Mononuclear cell (primary cell): Measurements from ENCODE around the gene WNT2B. TPM values are rescaled to one million over a fixed set of nuclear protein-coding genes. Genes with fewer than 3 reads are reported as not detected.

Source experiments
- H3K27me3 ChIP-seq: 2 replicates; pipeline ENCODE4 v1.6.0; 2011; ENCODE audit warnings: low read length, control low read depth; ENCODE audit not compliant: insufficient read depth
- H3K4me1 ChIP-seq: 2 replicates; pipeline ENCODE4 v1.5.1; 2011; ENCODE audit warnings: mild to moderate bottlenecking, low read length, control low read depth; ENCODE audit not compliant: insufficient read depth
- H3K4me3 ChIP-seq: 2 replicates; pipeline ENCODE4 v1.5.1; 2011; ENCODE audit warnings: mild to moderate bottlenecking, low read length, moderate library complexity
- H3K9me3 ChIP-seq: 2 replicates; pipeline ENCODE4 v1.5.1; 2011; ENCODE audit warnings: low read depth, mild to moderate bottlenecking, control low read depth, low read length
- total RNA-seq: library from RNA; depleted of rRNA; stranded (reverse); fragments of >200 nt; gene quantifications from one replicate; pipeline ENCODE4 v1.2.3, GENCODE V29; 2012

The WNT2B gene
- total RNA-seq, 1 donor: 0.31 TPM

DNA sequence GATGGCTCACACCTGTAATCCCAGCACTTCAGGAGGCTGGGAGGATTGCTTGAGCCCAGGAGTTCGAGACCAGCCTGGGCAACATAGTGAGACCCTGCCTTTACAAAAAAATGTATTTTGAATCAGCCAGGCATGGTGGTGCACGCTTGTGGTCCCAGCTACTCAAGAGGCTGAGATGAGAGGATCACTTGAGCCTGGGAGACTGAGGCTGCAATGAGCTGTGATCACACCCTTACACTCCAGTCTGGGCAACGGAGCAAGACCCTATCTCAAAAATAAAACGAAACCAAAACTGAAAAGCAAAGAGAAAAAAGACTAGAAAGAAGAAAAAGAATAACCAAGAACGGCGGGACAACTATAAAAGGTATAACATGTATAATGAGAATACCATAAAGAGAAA, 15.4 kb upstream of the WNT2B start:
- Histone ChIP-seq H3K4me3 (no peak overlapping the region), H3K9me3 (no peaks in the 10 kb centered on the region), H3K27me3 (no peaks in the 10 kb centered on the region), H3K4me1 (no peaks in the 10 kb centered on the region)

DNA sequence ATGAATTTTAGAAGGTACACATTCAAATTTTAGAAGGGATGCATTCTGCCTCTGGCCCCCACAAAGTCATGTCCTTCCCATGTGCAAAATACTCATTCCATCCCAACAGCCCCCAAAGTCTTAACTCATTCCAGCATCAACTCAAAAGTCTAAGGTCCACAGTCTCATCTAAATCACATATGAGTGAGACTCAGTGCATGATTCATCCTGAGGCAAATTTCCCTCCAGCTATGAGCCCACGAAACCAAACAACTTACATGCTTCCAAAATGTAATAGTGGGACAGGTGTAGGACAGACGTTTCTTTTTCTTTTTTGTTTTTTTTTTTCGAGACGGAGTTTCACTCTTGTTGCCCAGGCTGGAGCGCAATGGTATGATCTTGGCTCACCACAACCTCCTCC, 12.5 kb upstream of the WNT2B start:
- H3K4me3 ChIP-seq: no peak overlapping the region
- H3K27me3 ChIP-seq: peaks cover 25% of the 10 kb centered on the region
- H3K4me1 ChIP-seq: no peaks in the 10 kb centered on the region
- no peaks in the 10 kb centered on the region for H3K9me3 ChIP-seq

DNA sequence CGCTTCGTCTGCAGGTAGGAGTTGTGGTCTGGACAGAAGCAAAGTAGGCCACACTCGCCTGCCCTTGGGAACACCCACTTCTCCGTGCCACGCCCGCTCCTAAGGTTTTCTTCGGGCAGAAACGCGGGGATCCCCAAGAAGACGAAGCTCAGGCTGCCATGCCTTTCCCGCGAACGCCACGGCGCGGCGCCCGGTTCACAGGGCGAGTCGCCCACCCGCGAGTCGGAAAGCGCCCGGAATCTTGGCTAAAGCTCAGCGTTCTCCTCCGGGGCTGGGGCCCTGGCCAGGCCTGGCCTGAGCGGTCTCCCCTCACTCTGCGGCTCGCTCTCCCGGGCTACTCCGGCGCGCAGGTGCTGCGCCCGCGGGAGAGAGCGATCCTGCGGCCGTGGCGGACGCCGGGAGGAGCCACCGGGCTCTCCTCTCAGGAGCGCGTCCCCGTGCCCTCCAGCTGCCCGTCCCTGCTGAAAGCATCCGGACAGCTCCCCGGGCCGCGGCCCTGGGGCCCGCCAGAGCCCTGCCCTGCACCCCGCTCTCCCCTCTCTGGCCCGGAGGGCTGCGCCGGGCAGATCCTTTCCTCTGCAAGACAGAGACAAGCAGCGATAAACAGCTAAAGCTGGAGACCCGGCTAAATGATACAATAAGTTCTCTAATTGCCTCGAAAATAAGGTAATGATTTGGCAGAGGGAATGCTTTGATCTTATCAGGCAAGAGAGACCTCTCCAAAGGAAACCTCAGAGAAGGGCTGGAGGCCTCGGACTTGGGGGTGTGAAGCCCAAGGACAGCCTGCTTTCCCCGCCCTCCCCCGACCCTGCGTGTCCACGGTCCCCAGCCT, 6.7 kb upstream of the WNT2B start:
- H3K4me1 ChIP-seq: peaks cover 12% of the 10 kb centered on the region
- H3K27me3 ChIP-seq: peaks cover 63% of the 10 kb centered on the region
- H3K9me3 ChIP-seq: no peaks in the 10 kb centered on the region
- H3K4me3 ChIP-seq: peak overlapping the region; percentile 19

DNA sequence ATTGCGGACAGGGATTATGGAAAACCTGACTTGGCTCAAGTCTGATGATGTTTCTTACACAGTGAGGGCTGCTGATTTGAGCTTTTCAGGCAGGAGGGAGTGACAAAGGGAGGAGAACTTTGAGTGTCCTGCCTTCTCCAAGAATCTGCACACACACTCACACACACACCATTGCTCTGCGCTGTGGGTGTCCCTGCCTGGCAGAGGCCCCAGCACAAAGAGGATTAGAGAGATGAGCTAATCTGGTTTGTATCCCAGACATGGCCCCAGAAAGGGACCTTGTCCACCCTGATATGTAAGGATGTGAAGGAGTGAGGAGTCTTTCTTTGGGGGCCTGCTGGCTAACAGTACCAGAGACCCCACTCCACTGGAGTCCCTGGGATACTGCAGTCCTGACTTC, 5.9 kb upstream of the WNT2B start:
- H3K4me1 ChIP-seq: peaks cover 16% of the 10 kb centered on the region
- no peak overlapping the region for H3K4me3 ChIP-seq
- H3K27me3 ChIP-seq: peaks cover 71% of the 10 kb centered on the region
- no peaks in the 10 kb centered on the region for H3K9me3 ChIP-seq

DNA sequence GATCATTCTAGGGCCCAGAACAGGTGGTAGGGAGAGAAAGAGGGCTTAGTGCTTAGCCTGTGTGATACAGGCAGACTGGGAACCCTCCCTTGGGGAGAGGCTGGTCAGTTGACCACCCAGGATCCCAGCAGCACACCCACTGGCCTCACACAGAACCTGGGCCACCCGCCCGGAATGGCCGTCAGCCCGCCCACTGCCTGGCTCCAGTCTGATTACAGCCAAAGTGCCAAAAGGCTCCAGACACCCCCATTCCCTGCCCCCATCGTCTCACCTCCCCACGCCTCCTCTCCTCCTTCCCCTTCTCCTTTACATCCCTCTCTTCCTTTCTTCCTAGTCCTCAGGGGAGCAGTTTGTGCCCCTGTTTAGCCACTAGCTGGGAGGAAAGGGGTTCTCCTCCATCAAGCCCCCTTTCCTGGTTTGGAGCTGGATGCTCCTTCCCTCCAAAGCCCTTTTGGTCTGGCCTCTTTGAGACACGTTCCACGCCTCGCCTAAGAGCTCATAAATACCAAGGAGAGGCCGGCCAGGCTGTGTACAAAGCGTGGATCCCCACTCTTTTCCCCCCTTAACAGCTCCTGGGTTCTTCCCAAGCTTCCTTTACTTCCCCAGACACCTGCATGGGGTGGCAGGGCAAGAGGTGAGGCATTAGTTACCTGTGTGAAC, 4.6 kb upstream of the WNT2B start:
- no peaks in the 10 kb centered on the region for H3K9me3 ChIP-seq
- H3K27me3 ChIP-seq: peaks cover 76% of the 10 kb centered on the region
- H3K4me1 ChIP-seq: peaks cover 29% of the 10 kb centered on the region
- no peak overlapping the region for H3K4me3 ChIP-seq

DNA sequence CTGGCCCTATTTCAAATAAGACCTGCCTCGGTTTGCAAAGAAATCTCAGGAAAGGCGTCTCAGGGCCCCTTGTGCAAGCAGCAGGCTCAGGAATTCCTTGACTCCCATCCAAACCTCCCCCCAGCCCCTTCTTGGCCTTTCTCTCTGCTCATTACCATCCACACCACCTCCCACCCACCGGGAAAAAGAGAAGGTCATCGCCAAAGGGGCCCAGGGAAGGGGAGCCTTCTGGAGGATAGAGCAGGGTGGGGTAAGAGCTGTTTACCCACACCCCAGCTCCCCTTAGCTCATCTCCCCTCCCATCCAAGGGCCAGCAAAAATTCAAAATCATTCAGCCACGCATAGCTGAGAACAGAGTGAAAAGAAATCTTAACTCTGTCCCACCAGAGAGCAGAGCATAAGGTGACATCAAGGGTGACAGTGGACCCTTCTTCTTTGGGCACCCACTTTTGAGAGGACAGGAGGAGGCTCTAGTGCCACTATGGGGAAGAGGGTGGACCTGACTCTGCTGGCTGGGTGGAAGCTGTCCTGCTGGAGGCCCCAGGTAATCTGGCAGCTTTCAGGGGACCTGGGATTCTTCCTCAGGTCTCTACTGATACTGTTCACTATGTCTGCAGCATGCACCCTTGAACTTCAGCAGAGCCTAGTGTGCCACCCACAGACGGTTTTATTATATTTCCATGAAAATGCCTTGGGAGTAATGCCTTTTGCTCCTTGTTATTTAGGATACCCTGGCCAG, 3.9 kb upstream of the WNT2B start:
- Histone ChIP-seq H3K4me1 (peaks cover 30% of the 10 kb centered on the region), H3K4me3 (no peak overlapping the region), H3K27me3 (peaks cover 76% of the 10 kb centered on the region), H3K9me3 (no peaks in the 10 kb centered on the region)

DNA sequence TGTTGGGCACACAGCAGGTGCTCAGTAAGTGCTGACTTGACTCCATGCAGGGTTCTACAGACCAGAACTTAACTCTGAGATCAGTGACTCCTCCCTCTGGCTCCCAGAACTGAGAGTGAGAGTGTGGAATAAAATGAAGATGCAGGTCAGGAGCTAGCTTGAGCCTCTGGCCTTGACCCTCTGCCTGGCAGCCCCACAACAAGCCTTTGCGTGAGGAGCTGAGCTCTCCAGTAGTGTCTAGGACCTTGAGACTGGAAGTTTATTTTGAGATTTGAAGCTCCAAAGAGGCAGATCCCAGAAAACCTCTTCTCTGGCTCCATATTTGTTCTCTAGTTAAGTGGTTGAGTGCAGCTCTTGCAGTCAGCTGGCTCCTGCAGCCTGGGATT, 3.4 kb upstream of the WNT2B start:
- Histone ChIP-seq H3K4me3 (no peak overlapping the region), H3K27me3 (peaks cover 77% of the 10 kb centered on the region), H3K4me1 (peaks cover 30% of the 10 kb centered on the region), H3K9me3 (no peaks in the 10 kb centered on the region)

DNA sequence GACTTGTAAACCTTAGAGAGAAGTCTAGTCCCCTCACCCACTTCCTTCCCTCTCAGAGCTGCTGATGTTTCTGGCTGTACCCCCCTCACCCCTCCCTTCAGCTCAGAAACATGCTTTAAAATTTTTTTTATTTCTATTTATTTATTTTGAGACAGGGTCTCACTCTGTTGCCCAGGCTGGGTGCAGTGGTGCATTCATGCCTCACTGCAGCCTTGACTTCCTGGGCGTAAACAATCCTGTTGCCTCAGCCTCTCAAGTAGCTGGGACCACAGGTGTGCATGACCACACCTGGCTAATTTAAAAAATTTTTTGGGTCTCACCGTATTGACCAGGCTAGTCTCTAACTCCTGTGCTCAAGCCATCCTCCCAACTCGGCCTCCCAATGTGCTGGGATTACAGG, 2.9 kb upstream of the WNT2B start:
- no peak overlapping the region for H3K4me3 ChIP-seq
- peaks cover 72% of the 10 kb centered on the region for H3K27me3 ChIP-seq
- H3K9me3 ChIP-seq: no peaks in the 10 kb centered on the region
- H3K4me1 ChIP-seq: peaks cover 30% of the 10 kb centered on the region

DNA sequence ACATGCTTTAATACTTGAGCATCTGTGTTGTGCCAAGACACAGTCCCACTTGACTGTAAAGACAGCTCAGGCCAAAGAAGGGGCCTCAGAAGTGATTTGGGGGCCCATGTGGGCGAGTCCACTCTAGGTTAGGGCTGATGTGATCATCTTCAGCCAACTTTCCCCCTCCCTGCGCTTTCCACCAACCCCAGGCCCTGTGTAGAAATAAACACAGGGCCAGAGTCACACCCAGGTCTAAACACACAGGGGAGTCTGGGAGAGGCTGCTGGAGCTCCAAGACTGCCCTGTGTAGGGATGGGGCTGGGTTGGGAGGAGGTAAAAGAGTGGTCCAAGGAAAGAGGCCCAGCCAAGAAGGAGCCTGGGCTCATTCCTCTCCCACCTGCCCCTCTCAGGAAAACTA, 2.5 kb upstream of the WNT2B start:
- H3K4me3 ChIP-seq: no peak overlapping the region
- peaks cover 30% of the 10 kb centered on the region for H3K4me1 ChIP-seq
- peaks cover 71% of the 10 kb centered on the region for H3K27me3 ChIP-seq
- H3K9me3 ChIP-seq: no peaks in the 10 kb centered on the region

DNA sequence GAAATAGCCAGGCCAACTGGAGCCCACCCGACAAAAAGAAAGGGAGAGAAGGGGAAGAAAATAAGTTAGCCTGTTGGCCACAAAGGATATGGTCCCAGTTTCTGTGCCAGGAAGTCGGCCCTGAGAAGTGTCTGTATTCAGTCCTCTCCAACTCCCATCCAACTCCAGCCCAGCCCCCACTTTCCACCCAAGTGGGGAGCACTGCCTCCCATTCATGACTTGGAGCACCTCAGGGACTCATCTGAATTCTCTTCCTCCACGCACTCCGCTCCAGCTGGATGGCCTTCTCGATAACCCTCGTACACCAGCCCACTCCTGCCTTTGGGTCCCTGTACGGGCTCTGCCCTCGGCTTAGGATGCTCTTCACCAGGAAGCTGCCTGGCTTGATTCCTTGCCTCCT, 2.0 kb upstream of the WNT2B start:
- Histone ChIP-seq H3K4me1 (peaks cover 27% of the 10 kb centered on the region), H3K27me3 (peaks cover 67% of the 10 kb centered on the region), H3K9me3 (no peaks in the 10 kb centered on the region), H3K4me3 (no peak overlapping the region)

DNA sequence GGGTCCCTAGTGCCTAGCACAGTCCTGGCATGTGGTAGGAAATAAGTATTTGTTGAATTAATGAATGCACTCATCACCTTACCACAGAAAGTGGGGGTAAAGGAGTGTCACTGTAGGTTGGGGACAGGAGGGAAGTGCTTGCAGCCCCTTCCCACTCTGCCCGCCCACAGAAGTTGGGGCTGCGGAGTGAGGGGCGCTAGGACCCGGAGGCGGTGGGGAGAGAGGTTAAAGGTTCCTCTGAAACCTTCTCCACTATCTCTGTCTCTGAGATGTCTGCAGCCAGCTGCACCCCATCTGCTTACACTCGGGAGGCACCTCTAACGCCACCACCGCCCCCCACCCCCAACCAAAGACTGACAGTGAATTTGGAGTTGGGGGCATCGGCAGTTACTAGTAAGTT, 1.4 kb upstream of the WNT2B start:
- Histone ChIP-seq H3K27me3 (peaks cover 61% of the 10 kb centered on the region), H3K4me1 (peaks cover 21% of the 10 kb centered on the region), H3K9me3 (no peaks in the 10 kb centered on the region), H3K4me3 (no peak overlapping the region)

DNA sequence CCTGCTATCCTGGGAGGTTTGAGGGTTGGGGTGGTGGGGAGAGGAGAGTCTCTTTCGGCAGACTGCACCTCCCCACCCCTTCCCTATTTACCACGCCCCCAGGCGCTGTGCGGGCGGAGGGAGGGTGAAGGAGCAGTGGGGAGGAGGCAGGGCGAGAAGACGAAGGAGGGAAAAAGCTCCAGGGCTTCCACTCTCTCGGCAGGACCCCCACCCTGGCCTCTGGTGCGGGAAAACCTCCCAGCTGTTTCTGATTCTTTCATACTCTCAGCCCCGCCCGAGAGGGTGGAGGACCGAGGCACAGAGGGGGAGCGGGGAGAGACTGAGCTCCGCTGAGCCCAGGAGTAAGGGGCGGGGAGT, 866 bp upstream of the WNT2B start:
- Histone ChIP-seq H3K4me1 (peaks cover 18% of the 10 kb centered on the region), H3K4me3 (peak overlapping the region; percentile 31), H3K9me3 (no peaks in the 10 kb centered on the region), H3K27me3 (peaks cover 56% of the 10 kb centered on the region)

DNA sequence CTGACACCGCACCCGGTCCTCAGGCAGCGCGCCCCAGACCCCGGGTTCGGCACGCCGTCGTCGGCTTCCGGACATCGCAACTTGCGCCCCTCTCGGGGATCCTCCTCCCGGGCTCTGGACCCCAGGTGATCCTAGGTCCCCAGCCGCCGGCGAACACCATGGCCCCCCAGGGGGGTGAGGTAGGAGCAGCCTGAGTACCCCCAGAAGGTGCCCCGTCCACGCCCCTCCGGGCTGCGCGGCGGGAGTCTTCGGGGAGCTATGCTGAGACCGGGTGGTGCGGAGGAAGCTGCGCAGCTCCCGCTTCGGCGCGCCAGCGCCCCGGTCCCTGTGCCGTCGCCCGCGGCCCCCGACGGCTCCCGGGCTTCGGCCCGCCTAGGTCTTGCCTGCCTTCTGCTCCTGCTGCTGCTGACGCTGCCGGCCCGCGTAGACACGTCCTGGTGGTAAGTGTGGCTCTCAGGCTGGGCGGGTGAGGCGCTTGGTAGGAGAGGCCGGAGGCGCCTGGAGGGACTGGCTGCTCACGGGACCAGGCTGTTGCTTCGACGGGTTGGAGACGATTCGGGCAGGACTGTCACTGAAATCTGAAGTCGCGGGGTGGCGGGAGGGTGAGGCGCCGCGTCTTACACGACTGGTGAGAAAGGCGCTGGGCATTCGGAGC, 367 bp downstream of the WNT2B start:
- H3K9me3 ChIP-seq: no peaks in the 10 kb centered on the region
- peak overlapping the region; percentile 31 for H3K4me3 ChIP-seq
- peaks cover 43% of the 10 kb centered on the region for H3K27me3 ChIP-seq
- peaks cover 18% of the 10 kb centered on the region for H3K4me1 ChIP-seq

DNA sequence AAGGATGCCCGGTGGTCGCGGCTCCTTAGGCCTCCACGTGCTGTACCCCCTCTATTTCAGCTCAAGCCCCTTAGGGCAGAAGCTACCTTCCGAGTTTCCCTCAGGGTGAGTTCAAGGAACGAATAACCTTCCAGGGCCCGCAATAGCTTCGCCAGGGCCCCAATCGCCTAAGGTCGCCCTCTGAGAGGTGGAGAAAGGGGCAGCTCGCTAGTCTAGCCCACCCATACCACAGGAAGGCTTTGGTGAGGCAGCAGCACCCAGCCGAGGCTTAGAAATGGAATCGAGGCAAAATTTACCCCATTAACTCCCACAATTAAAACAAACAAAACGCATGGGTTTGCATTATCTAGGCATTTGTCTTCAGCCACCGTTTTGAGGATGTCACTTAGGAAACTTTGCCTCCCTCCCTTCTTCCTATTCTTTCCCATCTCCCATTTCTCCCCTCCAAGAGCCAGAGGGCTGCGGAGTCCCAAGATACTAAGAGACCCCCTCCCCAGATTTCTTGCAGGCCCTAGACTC, 954 bp downstream of the WNT2B start:
- no peaks in the 10 kb centered on the region for H3K9me3 ChIP-seq
- H3K27me3 ChIP-seq: peaks cover 43% of the 10 kb centered on the region
- peaks cover 18% of the 10 kb centered on the region for H3K4me1 ChIP-seq
- no peak overlapping the region for H3K4me3 ChIP-seq

DNA sequence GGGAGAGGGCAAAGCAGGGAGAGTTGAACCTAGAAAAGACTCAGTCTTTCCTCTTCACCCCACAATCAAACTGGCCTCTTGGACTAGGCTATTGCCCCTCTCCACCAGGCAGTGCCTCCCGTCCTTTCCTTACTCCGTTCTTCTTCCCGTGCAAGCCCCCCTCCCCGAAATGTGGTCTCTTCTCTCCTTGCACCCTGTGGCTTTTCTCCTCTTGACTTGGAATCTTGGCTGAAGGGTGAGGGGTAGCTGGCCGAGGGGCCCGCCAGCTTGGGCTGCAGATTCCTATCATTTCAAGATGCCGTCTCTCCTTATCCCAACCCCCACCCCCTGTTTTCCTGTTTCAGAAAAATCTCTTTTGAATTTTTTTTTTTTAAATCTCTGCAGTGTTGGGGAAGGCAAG, 1.6 kb downstream of the WNT2B start:
- H3K4me1 ChIP-seq: peaks cover 18% of the 10 kb centered on the region
- no peaks in the 10 kb centered on the region for H3K9me3 ChIP-seq
- H3K4me3 ChIP-seq: no peak overlapping the region
- peaks cover 43% of the 10 kb centered on the region for H3K27me3 ChIP-seq
